ENCODE data around the gene KLHL17. TPM values are rescaled to one million over a fixed set of nuclear protein-coding genes. Genes with fewer than 3 reads are reported as not detected.

The KLHL17 gene
- total RNA-seq, 1 experiment from 2014 or later: 66.9 TPM

- ChIA-PET POLR2A (interaction anchor here (1.0 kb wide), 1 partner anchor 13 kb away, joined by 3 read pairs; no protein-coding TSS in a partner anchor), CTCF (interaction anchor here (0.8 to 3.7 kb wide), 7 partner anchors 10 to 51 kb away, joined by 4 to 27 read pairs (median 4); no protein-coding TSS in a partner anchor)
- no peaks in the 10 kb centered on the region for H3K9me3 Mint-ChIP-seq
- TF ChIP-seq ATF1 (CRISPR knock-in tag; IDR thresholded peaks at IDR 0.05): no peak
- TF ChIP-seq ZBTB21 (CRISPR knock-in tag; IDR thresholded peaks at IDR 0.05; ENCODE audit: borderline replicate concordance): no peak
- no peak for TF ChIP-seq GRHL2 (CRISPR knock-in tag; IDR thresholded peaks at IDR 0.05; ENCODE audit: insufficient replicate concordance, severe bottlenecking)
- TF ChIP-seq, protein P1, sequence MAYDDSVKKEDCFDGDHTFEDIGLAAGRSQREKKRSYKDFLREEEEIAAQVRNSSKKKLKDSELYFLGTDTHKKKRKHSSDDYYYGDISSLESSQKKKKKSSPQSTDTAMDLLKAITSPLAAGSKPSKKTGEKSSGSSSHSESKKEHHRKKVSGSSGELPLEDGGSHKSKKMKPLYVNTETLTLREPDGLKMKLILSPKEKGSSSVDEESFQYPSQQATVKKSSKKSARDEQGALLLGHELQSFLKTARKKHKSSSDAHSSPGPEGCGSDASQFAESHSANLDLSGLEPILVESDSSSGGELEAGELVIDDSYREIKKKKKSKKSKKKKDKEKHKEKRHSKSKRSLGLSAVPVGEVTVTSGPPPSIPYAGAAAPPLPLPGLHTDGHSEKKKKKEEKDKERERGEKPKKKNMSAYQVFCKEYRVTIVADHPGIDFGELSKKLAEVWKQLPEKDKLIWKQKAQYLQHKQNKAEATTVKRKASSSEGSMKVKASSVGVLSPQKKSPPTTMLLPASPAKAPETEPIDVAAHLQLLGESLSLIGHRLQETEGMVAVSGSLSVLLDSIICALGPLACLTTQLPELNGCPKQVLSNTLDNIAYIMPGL (CRISPR knock-in tag; IDR thresholded peaks at IDR 0.05): no peak
- no peak for TF ChIP-seq IRF2 (CRISPR knock-in tag; IDR thresholded peaks at IDR 0.05; ENCODE audit: borderline replicate concordance, low read depth)
- no peak for TF ChIP-seq OVOL2 (CRISPR knock-in tag; IDR thresholded peaks at IDR 0.05; ENCODE audit: borderline replicate concordance)
- no peak for TF ChIP-seq NR3C1 (CRISPR knock-in tag; conservative IDR thresholded peaks at IDR 0.05; ENCODE audit: low read depth)
- TF ChIP-seq AFF4 (CRISPR knock-in tag; IDR thresholded peaks at IDR 0.05; ENCODE audit: borderline replicate concordance): no peak
- H3K4me3 Mint-ChIP-seq: no peak overlapping the region
- no peak overlapping the region for H3K27ac Mint-ChIP-seq
- peaks cover 16% of the 10 kb centered on the region for H3K4me1 Mint-ChIP-seq
- no peaks in the 10 kb centered on the region for H3K36me3 Mint-ChIP-seq
- peaks cover 85% of the 10 kb centered on the region for H3K27me3 Mint-ChIP-seq (ENCODE audit: low read depth)
- DNase-seq (ENCODE audit: low spot score): no peak
- no peak for ATAC-seq
These were observed 40.4 kb upstream of the KLHL17 start for GRCh38 chr1:920010-920409.

- Mint-ChIP-seq H3K27me3 (ENCODE audit: low read depth) (peaks cover 85% of the 10 kb centered on the region), H3K4me3 (peak overlapping the region; percentile 29; the same call in 1 of the 2 replicates), H3K36me3 (no peaks in the 10 kb centered on the region), H3K9me3 (no peaks in the 10 kb centered on the region), H3K4me1 (peaks cover 16% of the 10 kb centered on the region), H3K27ac (no peak overlapping the region)
- ATAC-seq: no peak
- ChIA-PET CTCF (interaction anchor here (0.7 to 3.7 kb wide), 9 partner anchors 10 to 51 kb away, joined by 3 to 27 read pairs (median 4); no protein-coding TSS in a partner anchor), POLR2A (interaction anchor here (1.0 kb wide), 1 partner anchor 13 kb away, joined by 3 read pairs; no protein-coding TSS in a partner anchor)
- DNase-seq (ENCODE audit: low spot score): no peak
- no peak for TF ChIP-seq ELF4 (CRISPR knock-in tag; IDR thresholded peaks at IDR 0.05; ENCODE audit: low read depth)
These were observed 39.9 kb upstream of the KLHL17 start for GRCh38 chr1:920521-920920.

- no peak for TF ChIP-seq ZBTB21 (CRISPR knock-in tag; IDR thresholded peaks at IDR 0.05; ENCODE audit: borderline replicate concordance)
- TF ChIP-seq GABPB1 (CRISPR knock-in tag; IDR thresholded peaks at IDR 0.05): 0 out of 2 replicates have a peak, but pooled peaks have one; percentile 18
- TF ChIP-seq PRDM15 (CRISPR knock-in tag; IDR thresholded peaks at IDR 0.05): peak; percentile 35; the same call in 1 of the 2 replicates
- no peak for TF ChIP-seq ZNF281 (CRISPR knock-in tag; IDR thresholded peaks at IDR 0.05)
- no peak overlapping the region for H3K27ac Mint-ChIP-seq
- peak; percentile 75 for DNase-seq (ENCODE audit: low spot score)
These were observed 39.2 kb upstream of the KLHL17 start for GRCh38 chr1:921011-921837.

More at GRCh38 chr1:921011-921837, 39.2 kb upstream of the KLHL17 start:
- peak overlapping the region; percentile 12; the same call in 1 of the 2 replicates for H3K4me3 Mint-ChIP-seq
- ChIA-PET POLR2A (interaction anchor here (1.0 kb wide), 1 partner anchor 12 kb away, joined by 3 read pairs; no protein-coding TSS in a partner anchor), CTCF (interaction anchor here (0.7 to 3.7 kb wide), 8 partner anchors 9 to 30 kb away, joined by 3 to 27 read pairs (median 4); no protein-coding TSS in a partner anchor)
- peaks cover 85% of the 10 kb centered on the region for H3K27me3 Mint-ChIP-seq (ENCODE audit: low read depth)
- H3K4me1 Mint-ChIP-seq: peaks cover 16% of the 10 kb centered on the region
- ATAC-seq: peak; percentile 60
- no peaks in the 10 kb centered on the region for H3K9me3 Mint-ChIP-seq
- H3K36me3 Mint-ChIP-seq: no peaks in the 10 kb centered on the region
